ENCODE results near the gene NONO.

DNA sequence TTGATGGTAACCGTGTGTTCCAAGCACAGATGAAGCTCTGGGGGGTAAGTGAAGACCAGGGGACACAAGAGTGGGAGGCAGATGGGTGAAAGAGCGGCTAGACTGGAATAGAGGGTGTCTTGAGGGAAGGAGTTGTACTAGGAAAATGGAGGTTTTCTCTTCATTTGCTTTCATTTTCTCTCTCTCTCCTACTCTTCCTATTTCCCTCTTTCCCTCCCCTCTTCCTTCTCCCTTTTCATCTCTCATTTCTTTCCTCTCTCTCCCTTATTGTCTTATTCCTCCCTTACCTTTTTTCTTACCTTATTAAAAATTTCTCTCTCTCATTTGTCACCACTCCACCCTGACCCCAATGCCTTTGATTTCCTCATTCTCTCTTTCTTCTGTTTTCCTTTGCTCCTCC is 21.1 kb downstream of the NONO start:
- TF ChIP-seq POLR2A (IDR thresholded peaks at IDR 0.05; ENCODE audit: low read length) (no peak), GATA1 (IDR thresholded peaks at IDR 0.05; ENCODE audit: low read depth, low read length) (no peak)

All from erythroblast (primary cell).